ENCODE data around the gene MRPS27.

DNA sequence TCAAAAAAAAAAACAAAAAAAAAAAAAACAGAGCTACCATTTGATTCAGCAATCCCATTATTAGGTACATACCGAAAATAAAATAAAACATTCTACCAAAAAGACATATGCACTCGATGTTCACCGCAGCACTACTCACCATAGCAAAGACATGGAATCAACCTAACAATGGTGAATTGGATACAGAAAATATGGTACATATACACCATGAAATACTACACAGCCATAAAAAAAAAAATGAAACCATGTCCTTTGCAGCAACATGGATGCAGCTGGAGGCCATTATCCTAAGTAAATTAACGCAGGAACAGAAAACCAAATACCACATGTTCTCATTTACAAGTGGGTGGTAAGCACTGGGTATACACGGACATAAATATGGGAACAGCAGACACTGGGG, 21.3 kb downstream of the MRPS27 start:
- no peak for TF ChIP-seq SUZ12 (IDR thresholded peaks at IDR 0.05; ENCODE audit: extremely low read depth, insufficient read depth, insufficient read length)
- TF ChIP-seq ZNF274 (IDR thresholded peaks at IDR 0.05; ENCODE audit: low read depth, low read length): no peak
- no peak for TF ChIP-seq YY1 (IDR thresholded peaks at IDR 0.05; ENCODE audit: insufficient read depth, insufficient read length)
